MCF 10A (cell line): ENCODE data around the gene TRPM3. TPM values are rescaled to one million over a fixed set of nuclear protein-coding genes. Genes with fewer than 3 reads are reported as not detected.

Experiments
- BruUV-seq: library from RNA; stranded (reverse); fragments of 400-500 nt; replicated peaks from 2 replicates; lab custom pipeline; 2021; lab: Mats Ljungman, UMichigan
- CTCF ChIA-PET: fragments of 300-600 bp; sonication (Branson Sonifier 250); formaldehyde crosslinking; extraction: SDS; loops from one replicate; lab custom pipeline; 2021; ENCODE audit warnings: antibody characterized with exemption, inconsistent platforms; lab: Yijun Ruan, JAX
- POLR2A ChIA-PET: fragments of 300-600, 350-650 bp; sonication (Branson Sonifier 250); formaldehyde crosslinking; extraction: SDS; loops from one replicate; lab custom pipeline; 2020; ENCODE audit warnings: antibody characterized with exemption, inconsistent platforms; lab: Yijun Ruan, JAX
- DNase-seq: peaks from one replicate; pipeline ENCODE4 v3.0.0-alpha.2; 2018; ENCODE audit not compliant: unreplicated experiment
- H3K27ac Mint-ChIP-seq: one replicate; pipeline ENCODE4 v1.8.0; 2022; ENCODE audit warnings: mild to moderate bottlenecking, low read depth, mixed read lengths; ENCODE audit not compliant: unreplicated experiment
- H3K27me3 Mint-ChIP-seq: one replicate; pipeline ENCODE4 v1.8.0; 2022; ENCODE audit warnings: mixed read lengths; ENCODE audit not compliant: insufficient read depth, unreplicated experiment
- H3K36me3 Mint-ChIP-seq: one replicate; pipeline ENCODE4 v1.8.0; 2022; ENCODE audit warnings: mild to moderate bottlenecking, moderate library complexity, mixed read lengths; ENCODE audit not compliant: insufficient read depth, unreplicated experiment
- H3K4me1 Mint-ChIP-seq: one replicate; pipeline ENCODE4 v1.8.0; 2022; ENCODE audit warnings: mixed read lengths; ENCODE audit not compliant: insufficient read depth, unreplicated experiment
- H3K4me3 Mint-ChIP-seq: one replicate; pipeline ENCODE4 v1.8.0; 2022; ENCODE audit warnings: mild to moderate bottlenecking, moderate library complexity, mixed read lengths; ENCODE audit not compliant: unreplicated experiment
- H3K9me3 Mint-ChIP-seq: one replicate; pipeline ENCODE4 v1.8.0; 2022; ENCODE audit warnings: mixed read lengths; ENCODE audit not compliant: unreplicated experiment
- intact Hi-C: fragments of 100-400 bp; cut with micrococcal nuclease; formaldehyde crosslinking; loops from 2 replicates; pipeline ENCODE4 v1.14.1; 2022
- total RNA-seq: library from RNA; stranded (reverse); gene quantifications from 2 replicates; pipeline ENCODE4 v1.2.3, GENCODE V29; 2022
- TF ChIP-seq, protein P1 (sequence below): fragments of 200-600 bp; IDR thresholded peaks from one replicate; pipeline ENCODE4 v1.8.0; 2022; ENCODE audit warnings: antibody characterized with exemption, mild to moderate bottlenecking; ENCODE audit not compliant: unreplicated experiment

Gene TRPM3
- total RNA-seq, 1 experiment from 2014 or later, result 0.44 TPM

DNA sequence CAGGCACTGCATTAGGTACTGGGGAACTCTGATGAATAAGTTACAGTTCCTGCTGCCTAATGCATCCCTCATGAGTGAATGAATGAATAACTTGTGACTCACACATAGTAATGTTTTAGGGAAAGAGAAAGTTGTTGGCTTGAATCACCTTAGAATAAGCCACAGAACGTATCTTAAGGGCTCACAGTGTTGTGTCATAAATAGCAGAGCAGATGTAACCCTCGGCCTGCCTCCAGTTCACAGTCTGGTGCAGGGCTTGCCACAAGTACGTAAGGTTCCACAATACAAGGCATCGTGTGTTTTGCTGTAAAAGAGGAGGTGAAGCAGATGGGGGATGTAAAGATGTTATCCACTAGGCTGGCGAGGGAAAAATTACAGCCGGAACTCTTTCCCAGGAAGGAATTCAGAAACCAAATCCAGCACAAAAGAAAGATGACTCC lies 218.7 kb downstream of the TRPM3 start:
- intact Hi-C loops, result no loop called here

DNA sequence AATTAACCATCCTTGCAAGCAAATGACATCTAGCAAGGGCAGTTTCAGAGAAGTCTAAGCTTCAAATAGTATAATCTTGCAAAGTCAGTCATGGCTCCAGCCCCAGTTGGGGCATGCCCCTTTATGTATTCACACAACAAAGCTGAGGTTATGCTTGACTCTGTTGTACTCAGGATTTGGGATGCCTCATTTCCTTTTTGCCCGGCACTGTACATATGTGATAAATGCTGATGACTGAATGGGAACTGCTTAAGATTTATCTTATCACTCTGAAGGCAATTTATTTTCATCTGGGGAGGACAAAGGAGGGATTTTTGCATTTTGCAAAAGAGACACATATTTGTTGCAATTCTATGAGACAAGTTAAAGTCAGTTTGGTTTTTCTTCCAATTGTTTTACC lies 219.2 kb downstream of the TRPM3 start:
- no peak overlapping the region for H3K27ac Mint-ChIP-seq
- TF ChIP-seq, protein P1, sequence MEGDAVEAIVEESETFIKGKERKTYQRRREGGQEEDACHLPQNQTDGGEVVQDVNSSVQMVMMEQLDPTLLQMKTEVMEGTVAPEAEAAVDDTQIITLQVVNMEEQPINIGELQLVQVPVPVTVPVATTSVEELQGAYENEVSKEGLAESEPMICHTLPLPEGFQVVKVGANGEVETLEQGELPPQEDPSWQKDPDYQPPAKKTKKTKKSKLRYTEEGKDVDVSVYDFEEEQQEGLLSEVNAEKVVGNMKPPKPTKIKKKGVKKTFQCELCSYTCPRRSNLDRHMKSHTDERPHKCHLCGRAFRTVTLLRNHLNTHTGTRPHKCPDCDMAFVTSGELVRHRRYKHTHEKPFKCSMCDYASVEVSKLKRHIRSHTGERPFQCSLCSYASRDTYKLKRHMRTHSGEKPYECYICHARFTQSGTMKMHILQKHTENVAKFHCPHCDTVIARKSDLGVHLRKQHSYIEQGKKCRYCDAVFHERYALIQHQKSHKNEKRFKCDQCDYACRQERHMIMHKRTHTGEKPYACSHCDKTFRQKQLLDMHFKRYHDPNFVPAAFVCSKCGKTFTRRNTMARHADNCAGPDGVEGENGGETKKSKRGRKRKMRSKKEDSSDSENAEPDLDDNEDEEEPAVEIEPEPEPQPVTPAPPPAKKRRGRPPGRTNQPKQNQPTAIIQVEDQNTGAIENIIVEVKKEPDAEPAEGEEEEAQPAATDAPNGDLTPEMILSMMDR, result no peak
- H3K27me3 Mint-ChIP-seq, result no peaks in the 10 kb centered on the region
- H3K4me1 Mint-ChIP-seq, result peaks cover 20% of the 10 kb centered on the region
- no peak overlapping the region for H3K4me3 Mint-ChIP-seq
- intact Hi-C loops, result no loop called here
- H3K36me3 Mint-ChIP-seq, result no peaks in the 10 kb centered on the region
- DNase-seq, result no peak
- ChIA-PET POLR2A (interaction anchor here (0.6 kb wide), 1 partner anchor 232 kb away, joined by 4 read pairs; no protein-coding TSS in a partner anchor), CTCF (interaction anchor here (0.8 to 0.9 kb wide), 2 partner anchors 45 to 99 kb away, joined by 3 to 4 read pairs; no protein-coding TSS in a partner anchor)
- no TSS peak for BruUV-seq
- no peaks in the 10 kb centered on the region for H3K9me3 Mint-ChIP-seq

More for the DNA sequence above, 218.7 kb downstream of the TRPM3 start:
- POLR2A ChIA-PET, result interaction anchor here (1.2 kb wide), 1 partner anchor 22 kb away, joined by 3 read pairs; no protein-coding TSS in a partner anchor
- Mint-ChIP-seq H3K4me1 (peaks cover 20% of the 10 kb centered on the region), H3K27me3 (no peaks in the 10 kb centered on the region), H3K36me3 (no peaks in the 10 kb centered on the region), H3K27ac (peak overlapping the region; percentile 28), H3K4me3 (peak overlapping the region; percentile 53), H3K9me3 (no peaks in the 10 kb centered on the region)
- CTCF ChIA-PET, result no interaction called here
- DNase-seq, result peak; percentile 90
- no TSS peak for BruUV-seq
- TF ChIP-seq, protein P1, result no peak

DNA sequence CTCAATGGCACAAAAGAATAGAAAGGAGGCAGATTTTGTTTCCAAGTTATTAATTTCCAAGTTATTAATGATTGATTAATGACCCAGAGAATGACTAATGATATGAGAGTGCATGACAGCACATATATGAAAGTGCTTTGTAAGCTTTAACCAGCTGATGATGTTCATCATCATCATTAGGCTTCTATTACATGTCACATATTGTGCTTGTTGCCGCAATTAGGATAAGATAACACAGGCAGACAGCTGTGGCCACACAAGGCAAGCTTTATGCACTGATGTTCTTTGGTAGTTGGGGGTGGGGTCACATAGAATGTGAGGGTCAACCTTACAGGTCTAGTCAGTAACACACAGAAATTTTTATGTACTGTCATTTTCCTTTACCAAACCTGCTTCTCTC lies 219.7 kb downstream of the TRPM3 start:
- ChIA-PET CTCF (interaction anchor here (0.6 to 0.9 kb wide), 4 partner anchors 25 to 286 kb away, joined by 3 to 5 read pairs (median 4); no protein-coding TSS in a partner anchor), POLR2A (interaction anchor here (0.6 kb wide), 1 partner anchor 232 kb away, joined by 4 read pairs; no protein-coding TSS in a partner anchor)
- TF ChIP-seq, protein P1, result no peak
- H3K4me3 Mint-ChIP-seq, result no peak overlapping the region
- no peak for DNase-seq
- H3K27ac Mint-ChIP-seq, result no peak overlapping the region
- H3K27me3 Mint-ChIP-seq, result no peaks in the 10 kb centered on the region
- intact Hi-C loops, result no loop called here
- no TSS peak for BruUV-seq
- no peaks in the 10 kb centered on the region for H3K36me3 Mint-ChIP-seq
- no peaks in the 10 kb centered on the region for H3K9me3 Mint-ChIP-seq
- peaks cover 20% of the 10 kb centered on the region for H3K4me1 Mint-ChIP-seq

DNA sequence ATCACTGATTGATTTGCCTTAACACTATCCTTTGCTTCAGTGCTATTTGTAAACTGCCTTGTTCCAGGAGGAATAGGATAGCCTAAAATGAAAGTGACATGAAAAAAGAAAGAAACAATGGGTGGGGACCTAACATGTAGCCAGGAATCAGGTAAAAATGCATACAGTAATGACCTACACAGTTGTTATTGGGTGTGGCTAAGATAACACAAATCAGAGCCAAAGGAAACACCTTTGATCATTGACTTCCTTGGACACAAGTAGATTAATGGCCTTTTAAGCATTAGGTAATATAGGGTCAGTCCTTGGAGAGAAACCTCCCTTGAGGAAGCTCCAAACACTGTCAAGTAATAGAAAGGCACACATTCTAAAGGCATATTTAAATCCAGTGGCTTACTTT lies 220.4 kb downstream of the TRPM3 start:
- TF ChIP-seq, protein P1, result no peak
- DNase-seq, result no peak
- Mint-ChIP-seq H3K9me3 (no peaks in the 10 kb centered on the region), H3K4me1 (peaks cover 20% of the 10 kb centered on the region), H3K27me3 (no peaks in the 10 kb centered on the region), H3K4me3 (no peak overlapping the region), H3K36me3 (no peaks in the 10 kb centered on the region), H3K27ac (no peak overlapping the region)
- intact Hi-C loops, result no loop called here
- ChIA-PET CTCF (interaction anchor here (0.6 to 0.8 kb wide), 2 partner anchors 26 to 285 kb away, joined by 4 to 5 read pairs; no protein-coding TSS in a partner anchor), POLR2A (no interaction called here)
- no TSS peak for BruUV-seq
